GM19467 (cell line): ENCODE data around the gene ZFAND3.

ENCODE experiments used
- ATAC-seq: cut with Tn5 transposase; IDR thresholded peaks from one replicate; pipeline ENCODE4 v1.9.1; 2021; ENCODE audit warnings: mild to moderate bottlenecking, moderate library complexity; ENCODE audit not compliant: unreplicated experiment

ZFAND3 gene

GRCh38 chr6:37826188-37826587, 6.7 kb downstream of the ZFAND3 start:
- no peak for ATAC-seq

GRCh38 chr6:37826993-37827392, 7.5 kb downstream of the ZFAND3 start:
- ATAC-seq, result no peak

GRCh38 chr6:37827603-37828265, 8.2 kb downstream of the ZFAND3 start:
- ATAC-seq, result no peak

GRCh38 chr6:37830225-37830624, 10.7 kb downstream of the ZFAND3 start:
- ATAC-seq, result no peak

GRCh38 chr6:37831457-37831856, 11.9 kb downstream of the ZFAND3 start:
- no peak for ATAC-seq

- ATAC-seq, result no peak
Measured at GRCh38 chr6:37835923-37836322, 16.4 kb downstream of the ZFAND3 start.

- no peak for ATAC-seq
Measured at GRCh38 chr6:37838219-37838921, 18.8 kb downstream of the ZFAND3 start.

- ATAC-seq, result no peak
Measured at GRCh38 chr6:37840143-37840939, 20.8 kb downstream of the ZFAND3 start.

- ATAC-seq, result no peak
Measured at GRCh38 chr6:37840940-37841300, 21.4 kb downstream of the ZFAND3 start.

GRCh38 chr6:37845026-37845911, 25.7 kb downstream of the ZFAND3 start:
- no peak for ATAC-seq

- ATAC-seq, result no peak
Measured at GRCh38 chr6:37845930-37846329, 26.4 kb downstream of the ZFAND3 start.

- ATAC-seq, result no peak
Measured at GRCh38 chr6:37847704-37848103, 28.2 kb downstream of the ZFAND3 start.

- no peak for ATAC-seq
Measured at GRCh38 chr6:37848371-37848770, 28.8 kb downstream of the ZFAND3 start.

- ATAC-seq, result no peak
Measured at GRCh38 chr6:37850260-37850659, 30.7 kb downstream of the ZFAND3 start.

GRCh38 chr6:37850728-37851285, 31.3 kb downstream of the ZFAND3 start:
- ATAC-seq, result no peak

GRCh38 chr6:37851997-37852524, 32.5 kb downstream of the ZFAND3 start:
- no peak for ATAC-seq

- ATAC-seq, result no peak
Measured at GRCh38 chr6:37856285-37856684, 36.8 kb downstream of the ZFAND3 start.

GRCh38 chr6:37858363-37858762, 38.8 kb downstream of the ZFAND3 start:
- no peak for ATAC-seq

GRCh38 chr6:37860226-37860839, 40.8 kb downstream of the ZFAND3 start:
- ATAC-seq, result no peak

- ATAC-seq, result no peak
Measured at GRCh38 chr6:37861452-37861851, 41.9 kb downstream of the ZFAND3 start.
